COLO829 (cell line): ENCODE data around the gene ZHX3.

Source experiments
- DNase-seq: peaks from one replicate; pipeline ENCODE4 v3.0.0; 2012; ENCODE audit warnings: low spot score

Gene ZHX3

GRCh38 chr20:41352666-41353065 lies 35.1 kb upstream of the ZHX3 start:
- DNase-seq, result no peak

DNA sequence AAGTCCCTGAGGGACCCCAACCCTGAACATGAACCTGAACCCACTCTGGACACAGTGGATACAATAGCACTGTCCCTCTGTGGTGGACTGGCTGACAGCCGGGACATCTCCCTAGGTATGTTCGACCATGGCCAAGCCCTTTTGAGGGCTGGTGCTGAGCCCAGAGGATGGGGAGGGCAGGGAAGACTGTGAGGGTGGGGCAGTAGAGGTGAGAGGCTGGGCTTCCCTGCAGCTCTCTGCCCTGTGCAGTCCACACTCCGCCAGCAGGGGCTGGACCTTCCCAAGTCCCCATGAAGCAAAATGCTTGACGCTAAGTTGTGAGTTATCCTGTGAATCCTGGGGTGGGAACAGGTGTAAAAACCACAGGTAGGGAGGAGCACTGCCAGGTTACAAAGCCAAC lies 34.6 kb upstream of the ZHX3 start:
- no peak for DNase-seq

DNA sequence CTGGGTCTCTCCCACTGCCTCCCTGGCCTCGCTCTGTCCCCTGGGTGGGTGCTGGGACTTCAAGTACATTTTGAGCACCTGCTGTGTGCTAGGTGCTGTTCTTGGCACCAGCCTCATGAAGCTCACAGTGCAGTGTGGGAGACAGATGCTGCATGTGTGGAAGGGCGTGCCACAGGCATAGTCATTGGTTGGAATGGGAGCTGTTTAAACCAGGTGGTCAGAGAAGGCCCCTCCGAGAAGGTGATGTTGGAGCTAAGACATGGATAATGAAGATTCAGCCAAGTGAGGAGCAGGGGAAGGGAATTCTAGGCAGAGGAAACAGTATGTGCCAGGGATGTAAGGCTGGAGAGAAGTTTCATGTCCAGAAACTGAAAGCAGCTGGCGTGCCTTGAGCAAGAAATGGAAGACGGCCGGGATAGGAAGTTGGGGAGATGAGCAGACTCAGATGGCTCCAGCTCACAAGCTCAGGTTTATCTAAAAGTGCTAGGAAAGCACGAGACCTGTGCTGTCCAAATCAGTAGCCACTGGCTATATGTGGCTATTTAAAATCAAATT lies 33.0 kb upstream of the ZHX3 start:
- no peak for DNase-seq

GRCh38 chr20:41349943-41350342 lies 32.4 kb upstream of the ZHX3 start:
- no peak for DNase-seq

GRCh38 chr20:41349266-41349665 lies 31.7 kb upstream of the ZHX3 start:
- no peak for DNase-seq

- no peak for DNase-seq
Observed at GRCh38 chr20:41348430-41349172, 31.1 kb upstream of the ZHX3 start.

GRCh38 chr20:41347523-41348429 lies 30.2 kb upstream of the ZHX3 start:
- DNase-seq, result no peak

DNA sequence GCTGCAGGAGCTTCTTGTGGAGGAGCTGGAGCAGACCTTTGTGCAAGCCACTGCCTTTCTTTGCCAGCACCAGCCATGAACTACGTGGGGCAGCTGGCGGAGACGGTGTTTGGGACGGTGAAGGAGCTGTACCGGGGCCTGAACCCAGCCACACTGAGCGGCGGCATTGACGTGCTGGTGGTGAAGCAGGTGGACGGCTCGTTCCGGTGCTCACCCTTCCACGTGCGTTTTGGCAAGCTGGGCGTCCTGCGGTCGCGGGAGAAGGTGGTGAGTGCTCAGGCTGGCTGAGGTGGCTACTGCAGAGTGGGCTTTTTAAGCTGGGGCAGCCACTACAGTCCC lies 28.2 kb upstream of the ZHX3 start:
- no peak for DNase-seq

DNA sequence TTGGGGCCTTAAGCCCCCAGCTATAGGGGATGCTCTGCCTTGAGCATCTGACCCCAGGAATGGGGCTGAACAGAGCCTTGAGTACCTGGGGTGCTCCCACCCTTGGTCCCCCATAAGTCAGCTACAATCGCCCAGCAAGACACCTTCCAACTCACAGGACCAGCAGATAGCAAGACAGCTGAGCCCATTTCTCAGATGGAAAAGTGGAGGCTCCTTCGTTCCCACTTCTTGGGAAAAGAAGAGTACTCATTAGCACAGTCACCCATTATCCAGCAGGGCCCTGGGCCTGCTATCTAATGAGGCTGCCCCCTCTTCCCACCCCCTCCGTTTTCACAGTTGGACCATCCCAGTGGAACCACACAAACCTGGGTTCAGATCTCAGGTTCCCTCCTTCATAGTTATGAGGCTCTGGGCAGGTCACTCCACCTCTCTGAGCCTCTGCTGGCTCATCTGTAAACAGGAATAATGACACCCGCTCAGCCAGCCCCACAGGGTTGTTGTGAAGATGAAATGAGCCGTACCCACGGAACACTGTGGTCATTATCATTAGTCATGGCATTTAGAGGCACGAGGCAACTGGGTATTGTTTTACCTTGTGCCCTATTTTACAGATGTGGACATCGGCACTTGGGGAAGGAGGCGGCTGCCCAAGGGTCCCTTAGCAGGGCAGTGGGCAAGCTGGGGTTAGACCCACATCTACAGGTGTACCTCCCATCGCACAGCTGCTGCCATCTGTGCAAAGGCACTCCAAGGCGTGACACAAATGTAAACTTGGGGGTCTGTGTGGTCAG lies 27.6 kb upstream of the ZHX3 start:
- no peak for DNase-seq

DNA sequence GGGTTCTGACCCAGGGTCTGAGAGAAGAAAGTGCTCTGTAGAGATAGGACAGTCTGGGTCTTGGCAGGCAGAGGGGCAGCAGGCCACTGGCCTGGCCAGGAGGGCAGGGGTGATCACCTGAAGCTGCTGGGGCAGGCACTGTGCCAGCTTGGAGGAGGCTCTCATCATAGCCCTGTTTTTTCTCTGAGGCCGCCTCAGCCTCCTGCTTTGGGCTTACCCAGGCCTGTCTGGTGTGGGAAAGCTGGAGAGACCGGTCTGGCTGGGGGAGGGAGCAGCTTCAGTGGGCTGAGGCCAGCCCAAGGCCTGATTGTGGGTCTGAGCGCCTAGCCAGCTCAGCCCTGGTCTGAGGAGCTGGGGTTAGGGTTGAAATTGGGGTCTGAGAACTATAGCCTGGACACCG lies 26.9 kb upstream of the ZHX3 start:
- no peak for DNase-seq

- DNase-seq, result no peak
Observed at GRCh38 chr20:41342474-41343464, 25.2 kb upstream of the ZHX3 start.

DNA sequence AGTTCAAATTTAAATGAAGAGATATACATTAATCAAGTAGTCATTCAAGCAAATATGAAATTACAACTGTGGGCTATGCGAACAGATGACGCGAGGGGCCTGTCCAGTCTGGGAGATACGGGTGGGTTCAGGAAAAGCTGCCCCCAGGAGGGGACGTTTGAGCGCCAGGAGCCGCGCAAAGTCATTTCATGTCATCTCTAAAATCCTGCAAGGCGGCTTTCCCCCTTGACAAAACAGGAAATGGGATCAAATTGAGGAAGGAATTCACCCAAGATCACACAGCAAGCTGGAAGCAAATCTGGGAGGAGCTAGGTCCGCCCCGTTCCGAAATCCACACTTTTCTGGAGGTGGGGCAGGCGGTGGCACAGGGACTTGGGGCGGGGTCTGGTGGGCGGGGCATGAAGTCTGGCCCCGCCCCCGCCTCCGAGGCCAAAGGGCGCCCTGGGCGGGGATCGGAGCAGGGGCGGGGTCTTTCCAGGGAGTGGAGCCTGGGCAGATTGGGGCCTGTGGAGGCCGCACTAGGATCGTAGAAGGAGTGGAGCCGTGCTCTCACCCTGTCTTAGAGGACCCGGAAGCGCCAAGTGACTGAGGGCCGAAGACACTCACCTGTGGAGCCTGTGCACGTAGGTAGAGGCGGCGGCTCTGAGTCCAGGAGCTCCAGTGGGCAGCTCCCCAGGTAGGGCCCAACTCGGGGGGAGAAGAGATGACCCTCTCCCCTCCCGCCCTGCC lies 23.0 kb upstream of the ZHX3 start, which contains the start of gene LPIN3:
Gene LPIN3, plus strand, starts transcription at position 495 of the 729 bp plus-strand sequence. CDS start 4,983 bp downstream, outside the sequence.
- DNase-seq, result peak; percentile 93

DNA sequence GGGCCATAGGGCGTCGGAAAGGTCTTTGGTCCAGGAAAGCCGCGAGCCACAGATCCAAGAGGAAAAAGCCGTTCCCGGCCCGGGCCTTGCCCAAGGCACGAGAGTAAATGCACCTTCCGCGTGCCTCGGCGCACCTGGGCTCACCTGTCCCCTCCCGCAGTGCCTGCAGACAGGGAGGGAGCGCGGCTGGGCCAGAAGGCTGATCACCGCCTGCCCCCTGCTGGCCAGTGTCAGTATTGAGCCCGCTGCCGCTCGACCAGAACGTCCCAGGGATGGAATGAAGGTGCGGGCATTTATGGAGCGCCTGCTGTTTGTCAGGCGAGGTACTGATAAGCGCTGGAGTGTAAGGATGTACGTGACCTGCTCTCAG lies 22.4 kb upstream of the ZHX3 start:
- peak; percentile 73 for DNase-seq

GRCh38 chr20:41336711-41337492 lies 19.4 kb upstream of the ZHX3 start:
- DNase-seq, result no peak

DNA sequence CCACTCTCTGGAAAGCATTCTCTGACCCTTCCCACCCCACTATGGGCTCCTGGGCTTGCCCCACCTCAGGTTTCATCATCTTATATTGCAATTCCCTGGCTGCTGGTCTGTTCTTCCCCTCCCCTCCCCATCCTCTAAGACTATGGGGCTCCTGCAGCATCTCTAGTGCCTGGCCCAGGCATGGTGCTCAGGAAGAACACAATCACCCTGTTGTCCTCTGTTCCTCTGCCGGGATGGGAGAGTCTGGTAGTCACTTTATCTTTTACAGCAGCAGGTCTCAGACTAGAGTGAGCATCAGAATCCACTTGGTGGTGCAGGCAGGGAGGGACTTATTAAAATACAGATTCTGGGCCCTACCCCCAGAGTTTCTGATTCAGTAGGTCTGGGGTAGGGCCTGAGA lies 18.1 kb upstream of the ZHX3 start:
- no peak for DNase-seq

DNA sequence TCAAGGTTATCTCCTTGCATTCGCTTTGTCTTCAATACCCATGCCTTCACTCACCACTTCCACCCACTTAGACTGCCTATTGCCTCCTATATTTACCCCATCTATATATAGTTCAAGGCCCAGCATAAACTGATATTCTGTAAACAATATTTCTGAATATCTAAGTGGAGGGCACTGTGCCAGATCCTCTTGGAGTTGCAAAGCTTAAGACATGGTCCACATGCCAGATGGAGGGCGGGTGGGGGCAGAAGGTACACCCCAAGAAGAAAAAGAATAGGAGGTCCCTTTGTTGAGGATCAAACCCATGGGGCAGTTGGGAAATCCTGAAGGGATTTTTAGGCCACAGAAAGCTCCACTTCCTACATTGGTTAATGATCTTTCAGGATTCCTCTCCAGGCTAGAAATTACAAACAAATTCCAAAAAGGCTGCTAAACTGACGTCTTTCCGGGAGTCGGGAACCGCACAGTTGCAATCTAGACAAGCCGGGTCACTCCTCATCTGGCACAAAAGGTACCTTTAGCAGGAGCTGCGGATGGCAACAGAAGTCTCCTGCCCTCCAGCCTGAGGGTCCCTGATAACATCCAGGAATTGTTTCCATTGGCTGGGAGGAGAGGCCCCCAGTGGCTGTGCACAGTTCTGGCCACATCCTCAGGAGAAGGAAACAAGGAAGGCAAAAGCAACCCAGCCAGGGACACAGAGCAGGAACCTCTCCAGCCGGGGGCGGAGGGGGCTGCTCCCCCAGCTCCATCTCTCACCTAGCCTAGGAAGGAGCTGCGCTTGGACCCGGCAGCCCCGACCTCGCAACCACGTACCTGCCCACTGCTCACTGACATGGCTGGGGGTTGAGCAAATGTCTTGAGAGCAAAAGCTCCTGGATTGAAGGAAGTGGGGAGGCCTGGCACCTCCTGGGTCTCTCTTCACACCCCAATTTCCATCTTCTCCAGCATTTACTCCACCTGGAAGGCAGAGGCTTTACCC lies 17.2 kb upstream of the ZHX3 start:
- no peak for DNase-seq

DNA sequence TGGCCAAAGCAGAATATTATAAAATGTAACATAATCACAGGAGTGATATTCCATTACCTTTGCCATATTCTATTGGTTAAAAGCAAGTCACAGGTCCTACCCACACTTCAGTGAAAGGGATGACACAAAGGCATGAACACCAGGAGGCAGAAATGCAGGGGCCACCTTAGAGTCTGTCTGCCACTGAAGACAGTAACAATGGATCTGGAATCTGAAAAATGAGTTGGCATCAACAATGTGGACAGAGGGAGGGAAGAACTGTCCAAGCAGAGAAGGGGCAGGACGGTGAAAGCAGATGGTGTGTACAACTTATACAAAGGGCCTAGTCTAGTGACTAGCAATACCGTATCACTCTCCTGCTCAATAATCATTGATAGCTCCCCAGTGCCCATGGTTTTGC lies 16.5 kb upstream of the ZHX3 start:
- DNase-seq, result no peak

DNA sequence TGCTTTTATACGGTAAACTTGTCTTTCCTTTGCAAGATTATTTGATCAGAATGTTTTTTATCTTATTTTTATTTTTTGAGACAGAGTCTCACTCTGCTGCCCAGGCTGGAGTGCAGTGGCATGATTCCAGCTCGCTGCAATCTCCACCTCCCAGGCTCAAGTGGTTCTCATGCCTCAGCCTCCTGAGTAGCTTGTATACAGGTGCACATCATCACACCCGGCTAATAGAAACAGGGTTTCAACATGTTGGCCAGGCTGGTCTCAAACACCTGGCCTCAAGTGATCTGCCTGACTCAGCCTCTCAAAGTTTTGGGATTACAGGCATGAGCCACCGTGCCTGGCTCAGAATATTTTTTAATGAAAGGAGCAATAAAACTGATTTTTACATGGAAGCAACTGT lies 14.2 kb upstream of the ZHX3 start:
- DNase-seq, result no peak
